HepG2 (cell line): Measurements from ENCODE around the gene COL18A1. TPM values are rescaled to one million over a fixed set of nuclear protein-coding genes. Genes with fewer than 3 reads are reported as not detected.

Source experiments
- CHCHD3 ChIP-seq: sonication (generic); formaldehyde crosslinking; IDR thresholded peaks from 2 replicates; pipeline ENCODE4 v1.8.0; 2022; ENCODE audit warnings: mild to moderate bottlenecking, missing genetic modification reagents, moderate library complexity
- DMAP1 ChIP-seq: IDR thresholded peaks from 2 replicates; pipeline ENCODE4 v1.6.1; 2016
- HDAC1 ChIP-seq: sonication (generic); formaldehyde crosslinking; IDR thresholded peaks from 2 replicates; pipeline ENCODE4 v1.5.1; 2020; ENCODE audit warnings: mild to moderate bottlenecking, missing genetic modification reagents
- MEIS1 ChIP-seq: sonication (generic); formaldehyde crosslinking; IDR thresholded peaks from 2 replicates; pipeline ENCODE4 v1.9.0; 2021; ENCODE audit warnings: mild to moderate bottlenecking, missing genetic modification reagents, moderate library complexity, borderline replicate concordance
- MYC ChIP-seq: sonication (generic); formaldehyde crosslinking; IDR thresholded peaks from 2 replicates; pipeline ENCODE4 v1.9.0; 2021; ENCODE audit warnings: missing genetic modification reagents, borderline replicate concordance
- SNAI1 ChIP-seq: sonication (generic); formaldehyde crosslinking; IDR thresholded peaks from 2 replicates; pipeline ENCODE4 v1.5.0; 2020; ENCODE audit warnings: mild to moderate bottlenecking, missing genetic modification reagents, borderline replicate concordance
- SNAPC2 ChIP-seq: sonication (generic); formaldehyde crosslinking; IDR thresholded peaks from 2 replicates; pipeline ENCODE4 v1.8.1; 2022; ENCODE audit warnings: mild to moderate bottlenecking, missing genetic modification reagents
- SPEN ChIP-seq: sonication (generic); formaldehyde crosslinking; IDR thresholded peaks from 2 replicates; pipeline ENCODE4 v1.5.1; 2020; ENCODE audit warnings: low read depth, mild to moderate bottlenecking, missing genetic modification reagents
- TAF1 ChIP-seq: sonication (generic); formaldehyde crosslinking; IDR thresholded peaks from 2 replicates; pipeline ENCODE4 v1.4.0; 2020; ENCODE audit warnings: missing genetic modification reagents
- TOPORS ChIP-seq: sonication (generic); formaldehyde crosslinking; IDR thresholded peaks from 2 replicates; pipeline ENCODE4 v1.8.0; 2023; ENCODE audit warnings: mild to moderate bottlenecking, missing genetic modification reagents
- ZFX ChIP-seq: sonication (generic); formaldehyde crosslinking; IDR thresholded peaks from 2 replicates; pipeline ENCODE4 v1.4.0; 2020; ENCODE audit warnings: mild to moderate bottlenecking, low read depth, missing genetic modification reagents, moderate library complexity
- ZNF501 ChIP-seq: sonication (generic); formaldehyde crosslinking; IDR thresholded peaks from 2 replicates; pipeline ENCODE4 v1.5.1; 2020; ENCODE audit warnings: mild to moderate bottlenecking, moderate library complexity, missing genetic modification reagents
- ZNF644 ChIP-seq: IDR thresholded peaks from 2 replicates; pipeline ENCODE4 v1.6.1; 2016; ENCODE audit warnings: low read depth
- ZNF703 ChIP-seq: sonication (generic); formaldehyde crosslinking; IDR thresholded peaks from 2 replicates; pipeline ENCODE4 v1.5.1; 2020; ENCODE audit warnings: missing genetic modification reagents, mild to moderate bottlenecking, moderate library complexity, borderline replicate concordance
- ZSCAN29 ChIP-seq: sonication (generic); formaldehyde crosslinking; conservative IDR thresholded peaks from 2 replicates; pipeline ENCODE4 v1.4.0; 2020; ENCODE audit warnings: mild to moderate bottlenecking, missing genetic modification reagents
- polyA plus RNA-seq, 8 experiments: library from polyadenylated mRNA; depleted of rRNA in 3 of 8; stranded (reverse) in 7 of 8; unstranded in 1 of 8; fragments of >200 nt; fragmentation: Illumina TruSeq in 4 of 8; extraction: Trizol in 4 of 8; gene quantifications; 2 replicates each; pipeline versions ENCODE4 v1.2.1 to v1.2.3, GENCODE V29; 2011 to 2016; ENCODE audit warnings: low read depth in 4 of 8, missing spikeins in 1 of 8, mixed read lengths in 1 of 8; ENCODE audit not compliant: insufficient read depth in 1 of 8
- total RNA-seq, 5 experiments: library from RNA; depleted of rRNA; stranded (reverse); fragments of >200 nt; fragmentation: Illumina TruSeq; extraction: Trizol; gene quantifications; 2 replicates each; pipeline ENCODE4 v1.2.3, GENCODE V29; 2016; ENCODE audit warnings: low read depth in 1 of 5
- TF ChIP-seq, protein P1 (sequence below): sonication (generic); formaldehyde crosslinking; IDR thresholded peaks from 2 replicates; pipeline ENCODE4 v1.4.0; 2020; ENCODE audit warnings: missing genetic modification reagents
- TF ChIP-seq, protein P2 (sequence below): sonication (generic); formaldehyde crosslinking; IDR thresholded peaks from 2 replicates; pipeline ENCODE4 v1.4.0; 2020; ENCODE audit warnings: mild to moderate bottlenecking, low read depth, missing genetic modification reagents
- TF ChIP-seq, protein P3 (sequence below): IDR thresholded peaks from 2 replicates; pipeline ENCODE4 v1.6.1; 2016; ENCODE audit warnings: low read depth, borderline replicate concordance
- TF ChIP-seq, protein P4 (sequence below), 2 experiments: sonication (generic) in 1 of 2; formaldehyde crosslinking in 1 of 2; IDR thresholded peaks; 2 replicates each; pipeline versions ENCODE4 v1.5.1 to v1.6.1; 2011 to 2020; ENCODE audit warnings: borderline replicate concordance in 1 of 2, low read depth in 1 of 2, low read length in 1 of 2, mild to moderate bottlenecking in 1 of 2, missing genetic modification reagents in 1 of 2, moderate library complexity in 1 of 2
- TF ChIP-seq, protein P5 (sequence below): IDR thresholded peaks from 2 replicates; pipeline ENCODE4 v1.6.1; 2018; ENCODE audit warnings: missing genetic modification reagents, mild to moderate bottlenecking, missing compliant biosample characterization

Gene COL18A1
- total and polyA plus RNA-seq, 2 of the 13 experiments (the other 11 are each of a cell fraction or from before 2014, with no cell fraction given) = 79.0 to 102 TPM

DNA sequence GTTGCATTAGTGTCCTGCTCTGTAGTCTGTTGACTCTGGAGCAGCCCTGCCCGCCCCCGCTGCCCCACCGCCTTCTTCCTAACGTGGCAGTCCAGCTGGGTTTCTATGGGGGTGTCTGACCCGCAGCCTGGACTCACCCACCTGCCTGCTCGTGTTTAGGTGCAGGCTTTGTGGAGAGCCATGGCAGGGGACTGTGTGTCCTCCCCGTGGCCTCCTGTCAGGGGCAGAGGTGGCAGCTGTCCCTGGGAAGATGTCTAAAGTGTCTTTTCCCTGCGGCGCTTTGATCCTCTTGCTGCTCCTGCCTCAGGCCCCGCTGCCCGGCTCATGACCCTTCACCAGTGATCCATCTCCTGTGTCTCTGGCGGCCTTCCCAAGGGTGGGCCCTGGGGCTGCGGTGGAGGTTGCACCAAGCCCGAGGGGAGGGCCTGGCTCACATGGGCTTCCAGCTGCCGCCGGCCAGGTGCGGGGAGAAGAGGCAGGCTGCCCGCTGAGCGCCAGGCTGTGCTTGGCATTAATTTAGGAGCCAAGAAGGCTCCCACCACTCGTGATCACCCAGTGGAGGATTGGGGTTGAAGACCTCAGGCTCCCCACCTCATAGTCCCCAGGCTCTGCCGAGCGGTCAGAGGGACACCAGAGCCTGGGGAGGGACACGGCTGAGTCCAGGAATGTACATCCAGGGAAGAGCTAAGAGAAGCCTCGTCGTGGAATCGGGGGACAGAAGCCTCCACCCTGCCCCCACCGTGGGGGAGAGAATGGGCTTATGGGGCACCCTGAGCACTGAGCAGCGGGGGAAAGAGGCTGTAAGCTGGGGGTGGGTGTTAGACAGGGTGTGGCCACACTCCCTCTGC is 44.1 kb downstream of the COL18A1 start (continued):
- TF ChIP-seq, protein P1, sequence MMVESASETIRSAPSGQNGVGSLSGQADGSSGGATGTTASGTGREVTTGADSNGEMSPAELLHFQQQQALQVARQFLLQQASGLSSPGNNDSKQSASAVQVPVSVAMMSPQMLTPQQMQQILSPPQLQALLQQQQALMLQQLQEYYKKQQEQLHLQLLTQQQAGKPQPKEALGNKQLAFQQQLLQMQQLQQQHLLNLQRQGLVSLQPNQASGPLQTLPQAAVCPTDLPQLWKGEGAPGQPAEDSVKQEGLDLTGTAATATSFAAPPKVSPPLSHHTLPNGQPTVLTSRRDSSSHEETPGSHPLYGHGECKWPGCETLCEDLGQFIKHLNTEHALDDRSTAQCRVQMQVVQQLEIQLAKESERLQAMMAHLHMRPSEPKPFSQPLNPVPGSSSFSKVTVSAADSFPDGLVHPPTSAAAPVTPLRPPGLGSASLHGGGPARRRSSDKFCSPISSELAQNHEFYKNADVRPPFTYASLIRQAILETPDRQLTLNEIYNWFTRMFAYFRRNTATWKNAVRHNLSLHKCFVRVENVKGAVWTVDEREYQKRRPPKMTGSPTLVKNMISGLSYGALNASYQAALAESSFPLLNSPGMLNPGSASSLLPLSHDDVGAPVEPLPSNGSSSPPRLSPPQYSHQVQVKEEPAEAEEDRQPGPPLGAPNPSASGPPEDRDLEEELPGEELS (CRISPR knock-in tag) = peak; percentile 55; the same call in 1 of the 2 replicates
- TF ChIP-seq, protein P2, sequence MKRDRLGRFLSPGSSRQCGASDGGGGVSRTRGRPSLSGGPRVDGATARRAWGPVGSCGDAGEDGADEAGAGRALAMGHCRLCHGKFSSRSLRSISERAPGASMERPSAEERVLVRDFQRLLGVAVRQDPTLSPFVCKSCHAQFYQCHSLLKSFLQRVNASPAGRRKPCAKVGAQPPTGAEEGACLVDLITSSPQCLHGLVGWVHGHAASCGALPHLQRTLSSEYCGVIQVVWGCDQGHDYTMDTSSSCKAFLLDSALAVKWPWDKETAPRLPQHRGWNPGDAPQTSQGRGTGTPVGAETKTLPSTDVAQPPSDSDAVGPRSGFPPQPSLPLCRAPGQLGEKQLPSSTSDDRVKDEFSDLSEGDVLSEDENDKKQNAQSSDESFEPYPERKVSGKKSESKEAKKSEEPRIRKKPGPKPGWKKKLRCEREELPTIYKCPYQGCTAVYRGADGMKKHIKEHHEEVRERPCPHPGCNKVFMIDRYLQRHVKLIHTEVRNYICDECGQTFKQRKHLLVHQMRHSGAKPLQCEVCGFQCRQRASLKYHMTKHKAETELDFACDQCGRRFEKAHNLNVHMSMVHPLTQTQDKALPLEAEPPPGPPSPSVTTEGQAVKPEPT (CRISPR knock-in tag) = no peak; the same call in 1 of the 2 replicates
- TF ChIP-seq CHCHD3 (CRISPR knock-in tag) (no peak), TAF1 (CRISPR knock-in tag) (peak; percentile 46; the same call in 1 of the 2 replicates), MEIS1 (peak; percentile 76), MYC (CRISPR knock-in tag) (peak; percentile 85; the same call in 1 of the 2 replicates), SNAPC2 (no peak), ZFX (CRISPR knock-in tag) (peak; percentile 76), ZNF644 (CRISPR knock-in tag) (no peak), TOPORS (CRISPR knock-in tag) (no peak), DMAP1 (CRISPR knock-in tag) (peak; percentile 68), SNAI1 (CRISPR knock-in tag) (no peak), HDAC1 (peak; percentile 75), ZNF703 (CRISPR knock-in tag) (no peak), ZSCAN29 (CRISPR knock-in tag) (0 out of 2 replicates have a peak, but pooled peaks have one; percentile 53), SPEN (CRISPR knock-in tag) (peak; percentile 80; the same call in 1 of the 2 replicates), ZNF501 (CRISPR knock-in tag) (peak; percentile 86)
- TF ChIP-seq, protein P3, sequence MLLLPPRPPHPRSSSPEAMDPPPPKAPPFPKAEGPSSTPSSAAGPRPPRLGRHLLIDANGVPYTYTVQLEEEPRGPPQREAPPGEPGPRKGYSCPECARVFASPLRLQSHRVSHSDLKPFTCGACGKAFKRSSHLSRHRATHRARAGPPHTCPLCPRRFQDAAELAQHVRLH (CRISPR knock-in tag) = no peak
- TF ChIP-seq, protein P4, sequence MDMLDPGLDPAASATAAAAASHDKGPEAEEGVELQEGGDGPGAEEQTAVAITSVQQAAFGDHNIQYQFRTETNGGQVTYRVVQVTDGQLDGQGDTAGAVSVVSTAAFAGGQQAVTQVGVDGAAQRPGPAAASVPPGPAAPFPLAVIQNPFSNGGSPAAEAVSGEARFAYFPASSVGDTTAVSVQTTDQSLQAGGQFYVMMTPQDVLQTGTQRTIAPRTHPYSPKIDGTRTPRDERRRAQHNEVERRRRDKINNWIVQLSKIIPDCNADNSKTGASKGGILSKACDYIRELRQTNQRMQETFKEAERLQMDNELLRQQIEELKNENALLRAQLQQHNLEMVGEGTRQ (IDR thresholded peaks at IDR 0.05; ENCODE audit: low read depth, low read length) = no peak
- TF ChIP-seq, protein P4 (CRISPR knock-in tag; IDR thresholded peaks at IDR 0.05; ENCODE audit: borderline replicate concordance) = 0 out of 2 replicates have a peak, but pooled peaks have one; percentile 19
- TF ChIP-seq, protein P5, sequence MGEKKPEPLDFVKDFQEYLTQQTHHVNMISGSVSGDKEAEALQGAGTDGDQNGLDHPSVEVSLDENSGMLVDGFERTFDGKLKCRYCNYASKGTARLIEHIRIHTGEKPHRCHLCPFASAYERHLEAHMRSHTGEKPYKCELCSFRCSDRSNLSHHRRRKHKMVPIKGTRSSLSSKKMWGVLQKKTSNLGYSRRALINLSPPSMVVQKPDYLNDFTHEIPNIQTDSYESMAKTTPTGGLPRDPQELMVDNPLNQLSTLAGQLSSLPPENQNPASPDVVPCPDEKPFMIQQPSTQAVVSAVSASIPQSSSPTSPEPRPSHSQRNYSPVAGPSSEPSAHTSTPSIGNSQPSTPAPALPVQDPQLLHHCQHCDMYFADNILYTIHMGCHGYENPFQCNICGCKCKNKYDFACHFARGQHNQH = peak; percentile 76; the same call in 1 of the 2 replicates
